22Rv1 (cell line): ENCODE data around the gene PLAAT2.

Experiments used
- H3K27ac ChIP-seq: fragments of 450-650 bp; 2 replicates; pipeline ENCODE4 v1.5.1; 2017
- CTCF ChIP-seq: fragments of 450-650 bp; IDR thresholded peaks from 2 replicates; pipeline ENCODE4 v1.5.1; 2017; ENCODE audit warnings: mild to moderate bottlenecking
- ZFX ChIP-seq: fragments of 450-650 bp; IDR thresholded peaks from 2 replicates; pipeline ENCODE4 v1.6.1; 2017; ENCODE audit warnings: antibody characterized with exemption, borderline replicate concordance

The PLAAT2 gene

GRCh38 chr11:63560506-63561180, 2.5 kb downstream of the PLAAT2 start:
- no peak overlapping the region for H3K27ac ChIP-seq
- TF ChIP-seq CTCF (no peak), ZFX (no peak)

- TF ChIP-seq CTCF (no peak), ZFX (no peak)
- no peak overlapping the region for H3K27ac ChIP-seq
Observed at GRCh38 chr11:63558459-63559157, 4.6 kb downstream of the PLAAT2 start.

- TF ChIP-seq CTCF (no peak), ZFX (no peak)
- no peak overlapping the region for H3K27ac ChIP-seq
Observed at GRCh38 chr11:63557570-63557969, 5.6 kb downstream of the PLAAT2 start.

- no peak overlapping the region for H3K27ac ChIP-seq
Observed at GRCh38 chr11:63556404-63557013, 6.7 kb downstream of the PLAAT2 start.

GRCh38 chr11:63554877-63555223, 8.3 kb downstream of the PLAAT2 start:
- no peak overlapping the region for H3K27ac ChIP-seq
- TF ChIP-seq ZFX: no peak
- no peak for TF ChIP-seq CTCF

More at GRCh38 chr11:63556404-63557013, 6.7 kb downstream of the PLAAT2 start:
- no peak for TF ChIP-seq CTCF
- TF ChIP-seq ZFX: no peak

- no peak overlapping the region for H3K27ac ChIP-seq
- TF ChIP-seq CTCF: no peak
- TF ChIP-seq ZFX: no peak
Observed at GRCh38 chr11:63553759-63554158, 9.4 kb downstream of the PLAAT2 start.

GRCh38 chr11:63552921-63553320, 10.3 kb downstream of the PLAAT2 start:
- H3K27ac ChIP-seq: no peak overlapping the region
- TF ChIP-seq ZFX (no peak), CTCF (no peak)
